Skin of body (tissue), 2 donors: Measurements from ENCODE around the gene ZNF511. TPM values are rescaled to one million over a fixed set of nuclear protein-coding genes. Genes with fewer than 3 reads are reported as not detected.

Experiments used
- DNase-seq: peaks from one replicate; lab custom pipeline; 2025; lab: John Stamatoyannopoulos, UW
- total RNA-seq: library from RNA; depleted of rRNA; stranded (reverse); fragments of >200 nt; gene quantifications from one replicate; pipeline ENCODE4 v1.2.3, GENCODE V29; 2014

Gene ZNF511
- total RNA-seq, 1 donor from 2014 or later, result 12.2 TPM

DNA sequence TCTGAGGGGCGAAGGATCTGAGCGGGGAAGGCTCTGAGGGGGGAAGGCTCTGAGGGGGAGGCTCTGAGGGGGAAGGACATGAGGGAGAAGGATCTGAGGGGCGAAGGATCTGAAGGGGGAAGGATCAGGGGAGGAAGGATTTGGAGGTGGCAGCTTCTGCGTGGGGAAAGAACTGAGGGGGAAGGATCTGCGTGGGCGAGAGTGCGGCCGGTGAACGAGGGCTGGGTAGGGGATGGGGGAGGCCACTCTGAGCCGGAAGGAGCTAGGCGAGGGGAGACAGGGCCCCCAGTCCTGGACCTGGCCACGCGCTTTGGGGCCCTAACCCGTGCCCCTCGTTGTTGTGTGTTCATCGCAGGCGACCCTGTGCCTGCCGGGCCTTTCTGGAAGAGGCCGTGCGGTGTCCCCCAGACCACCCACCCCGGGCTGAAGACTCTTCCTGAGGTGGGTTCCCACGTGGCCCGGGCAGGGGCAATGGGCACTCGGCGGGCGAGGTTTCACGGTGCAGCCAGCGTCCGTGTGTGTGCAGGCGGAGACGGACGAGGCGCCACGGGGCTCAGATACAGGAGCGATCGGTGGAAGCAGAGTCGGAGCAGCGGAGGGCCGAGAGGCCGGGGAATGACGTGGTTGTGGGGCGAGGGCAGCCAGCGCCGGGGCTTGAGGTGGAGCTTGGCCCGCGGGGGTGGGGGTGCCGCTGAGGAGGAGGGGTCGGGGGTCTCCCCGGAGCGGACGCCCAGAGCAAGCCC lies 26.0 kb downstream of the ZNF511 start:
- DNase-seq, result no peak

- DNase-seq, result no peak
These were observed 26.8 kb downstream of the ZNF511 start for GRCh38 chr10:133335246-133336117.

- no peak for DNase-seq
These were observed 27.4 kb downstream of the ZNF511 start for GRCh38 chr10:133336118-133336576.

- DNase-seq, result no peak
These were observed 28.1 kb downstream of the ZNF511 start, which contains the start of gene CALY for GRCh38 chr10:133336577-133337369. Gene CALY, minus strand, starts transcription at chr10:133336896. Its CDS starts 7,907 bp downstream, at chr10:133328989.

DNA sequence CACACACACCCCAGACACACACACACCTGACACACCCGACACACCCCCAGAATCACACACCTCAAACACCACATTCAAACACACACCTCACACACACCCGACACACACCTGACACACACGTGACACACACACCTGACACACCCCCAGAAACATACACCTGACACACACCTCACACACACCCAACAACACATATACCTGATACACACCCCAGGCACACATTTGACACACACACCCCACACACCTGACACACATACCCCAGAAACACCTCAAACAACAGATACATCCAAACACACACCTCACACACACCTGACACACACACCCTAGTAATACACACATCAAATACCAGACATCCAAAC lies 28.6 kb downstream of the ZNF511 start:
- DNase-seq, result no peak

GRCh38 chr10:133338080-133339071 lies 29.7 kb downstream of the ZNF511 start:
- DNase-seq, result no peak

- DNase-seq, result no peak
These were observed 31.1 kb downstream of the ZNF511 start for GRCh38 chr10:133339708-133340380.

GRCh38 chr10:133341983-133342382 lies 33.3 kb downstream of the ZNF511 start:
- no peak for DNase-seq

GRCh38 chr10:133342942-133343341 lies 34.2 kb downstream of the ZNF511 start:
- DNase-seq, result no peak

DNA sequence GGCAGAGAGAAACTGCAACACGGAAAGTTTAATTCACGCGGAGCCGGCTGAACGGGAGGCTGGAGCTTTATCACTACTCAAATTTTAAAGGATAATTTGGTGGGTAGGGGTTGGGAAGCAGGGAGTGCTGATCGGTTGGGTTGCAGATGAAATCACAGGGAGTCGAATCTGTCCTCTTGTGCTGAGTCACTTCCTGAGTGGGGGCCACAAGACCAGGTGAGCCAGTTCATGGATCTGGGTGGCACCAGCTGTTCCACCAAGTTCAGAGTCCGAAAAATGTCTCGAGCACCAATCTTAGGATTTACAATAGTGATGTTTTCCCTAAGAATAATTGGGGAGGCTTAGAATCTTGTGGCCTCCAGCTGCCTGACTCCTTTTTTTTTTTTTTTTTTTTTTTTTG lies 34.8 kb downstream of the ZNF511 start:
- no peak for DNase-seq

DNA sequence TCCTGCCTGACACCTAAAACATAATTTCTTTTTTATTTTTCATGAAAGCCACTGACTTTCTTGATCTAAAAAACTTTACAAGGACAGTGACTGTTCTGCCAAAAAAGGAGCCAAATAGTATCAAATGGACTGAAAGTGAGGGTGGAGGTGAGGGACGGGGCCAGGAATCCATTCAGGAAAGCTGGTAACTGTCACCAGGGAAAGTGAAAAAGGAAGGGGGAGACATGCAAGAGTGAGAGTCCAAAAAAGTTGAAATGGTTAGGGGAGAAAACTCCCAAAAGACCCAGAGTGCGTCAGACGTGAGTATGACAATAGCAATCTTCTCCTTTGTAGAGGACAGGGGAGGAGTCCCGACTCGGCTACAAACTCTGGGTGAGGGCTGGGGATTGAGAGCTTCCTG lies 35.5 kb downstream of the ZNF511 start:
- DNase-seq, result no peak

- no peak for DNase-seq
These were observed 37.7 kb downstream of the ZNF511 start for GRCh38 chr10:133346413-133346812.

GRCh38 chr10:133347710-133348517 lies 39.2 kb downstream of the ZNF511 start:
- DNase-seq, result no peak

GRCh38 chr10:133349160-133349568 lies 40.5 kb downstream of the ZNF511 start:
- no peak for DNase-seq

- no peak for DNase-seq
These were observed 40.9 kb downstream of the ZNF511 start for GRCh38 chr10:133349577-133350011.

GRCh38 chr10:133350283-133350949 lies 41.7 kb downstream of the ZNF511 start:
- DNase-seq, result no peak

DNA sequence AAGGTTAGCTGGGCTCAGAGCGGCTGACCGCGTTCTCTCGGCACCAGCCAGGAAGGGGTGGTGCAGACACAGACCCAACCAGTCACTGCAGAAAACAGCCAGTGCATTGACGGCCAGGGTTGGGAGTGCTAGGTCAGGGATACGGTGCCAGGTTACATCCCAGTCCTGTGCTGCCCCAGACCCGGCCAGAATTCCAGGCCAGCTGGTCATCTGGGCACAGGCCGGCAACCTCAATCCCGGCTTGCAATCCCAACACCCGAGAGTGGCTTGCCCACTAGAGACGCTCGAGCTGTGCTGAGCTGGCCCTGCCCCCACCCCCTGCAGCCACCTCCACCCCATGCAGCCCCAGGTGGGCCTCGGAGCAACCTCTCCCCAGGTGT lies 42.2 kb downstream of the ZNF511 start:
- DNase-seq, result no peak
